Progenitor cell of endocrine pancreas (in vitro differentiated cells): ENCODE measurements around the gene KLF17. TPM values are rescaled to one million over a fixed set of nuclear protein-coding genes. Genes with fewer than 3 reads are reported as not detected.
A peak's percentile ranks its signal among the peaks of the same experiment; 100 is the strongest.

Source experiments
- DNase-seq: peaks from one replicate; pipeline ENCODE4 v3.0.0; 2021; ENCODE audit warnings: low spot score; ENCODE audit not compliant: unreplicated experiment
- H3K27ac Mint-ChIP-seq: 2 replicates; pipeline ENCODE4 v1.8.0; 2021; ENCODE audit warnings: mild to moderate bottlenecking, moderate library complexity, mixed read lengths
- H3K27me3 Mint-ChIP-seq: 2 replicates; pipeline ENCODE4 v1.8.0; 2021; ENCODE audit warnings: mixed read lengths
- H3K36me3 Mint-ChIP-seq: 2 replicates; pipeline ENCODE4 v1.8.0; 2022; ENCODE audit warnings: mixed read lengths; ENCODE audit not compliant: insufficient read depth
- H3K4me1 Mint-ChIP-seq: 2 replicates; pipeline ENCODE4 v1.8.0; 2021; ENCODE audit warnings: low read depth, mixed read lengths
- H3K4me3 Mint-ChIP-seq: 2 replicates; pipeline ENCODE4 v1.8.0; 2021; ENCODE audit warnings: low read depth, mild to moderate bottlenecking, moderate library complexity, mixed read lengths
- H3K9me3 Mint-ChIP-seq: 2 replicates; pipeline ENCODE4 v1.8.0; 2021; ENCODE audit warnings: low read depth, mixed read lengths
- total RNA-seq: library from RNA; stranded (reverse); gene quantifications from 2 replicates; pipeline ENCODE4 v1.2.1, GENCODE V29; 2021
- TF ChIP-seq, protein P1 (sequence below): fragments of 200-600 bp; sonication (generic); IDR thresholded peaks from one replicate; pipeline ENCODE4 v1.5.0; 2021; ENCODE audit warnings: antibody characterized with exemption, mild to moderate bottlenecking; ENCODE audit not compliant: unreplicated experiment

Gene KLF17
- total RNA-seq, 1 donor from 2014 or later, result not detected

DNA sequence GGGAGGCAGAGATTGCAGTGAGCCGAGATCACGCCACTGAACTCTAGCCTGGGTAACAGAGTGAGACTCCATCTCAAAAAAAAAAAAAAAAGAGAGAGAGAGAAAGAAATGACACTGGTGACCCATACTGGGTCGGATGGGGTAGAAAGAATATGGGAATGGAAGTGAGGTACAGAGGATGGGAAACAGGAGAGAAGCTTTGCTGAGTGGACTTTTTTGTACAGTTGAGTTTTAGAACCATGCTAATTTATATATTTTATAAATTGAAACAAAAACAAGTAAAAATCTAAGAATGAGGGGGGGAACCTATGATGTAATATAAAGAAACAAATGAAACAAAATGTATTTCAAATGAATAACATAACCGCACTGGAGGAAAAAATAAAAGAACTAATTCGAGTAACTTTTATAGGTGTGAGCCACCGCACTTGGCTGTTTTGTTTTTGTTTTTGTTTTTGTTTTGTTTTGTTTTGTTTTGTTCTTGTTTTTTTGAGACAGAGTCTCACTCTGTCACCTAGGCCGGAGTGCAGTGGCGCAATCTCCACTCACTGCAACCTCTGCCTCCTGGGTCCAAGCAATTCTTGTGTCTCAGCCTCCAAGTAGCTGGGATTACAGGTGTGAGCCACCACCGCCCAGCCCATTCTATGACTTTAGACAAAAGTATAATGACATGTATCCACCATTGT lies 18.3 kb upstream of the KLF17 start:
- Mint-ChIP-seq H3K36me3 (peaks cover 3% of the 10 kb centered on the region), H3K27me3 (peaks cover 14% of the 10 kb centered on the region), H3K4me3 (no peak overlapping the region), H3K9me3 (peaks cover 16% of the 10 kb centered on the region), H3K27ac (no peak overlapping the region), H3K4me1 (no peaks in the 10 kb centered on the region)
- TF ChIP-seq, protein P1, sequence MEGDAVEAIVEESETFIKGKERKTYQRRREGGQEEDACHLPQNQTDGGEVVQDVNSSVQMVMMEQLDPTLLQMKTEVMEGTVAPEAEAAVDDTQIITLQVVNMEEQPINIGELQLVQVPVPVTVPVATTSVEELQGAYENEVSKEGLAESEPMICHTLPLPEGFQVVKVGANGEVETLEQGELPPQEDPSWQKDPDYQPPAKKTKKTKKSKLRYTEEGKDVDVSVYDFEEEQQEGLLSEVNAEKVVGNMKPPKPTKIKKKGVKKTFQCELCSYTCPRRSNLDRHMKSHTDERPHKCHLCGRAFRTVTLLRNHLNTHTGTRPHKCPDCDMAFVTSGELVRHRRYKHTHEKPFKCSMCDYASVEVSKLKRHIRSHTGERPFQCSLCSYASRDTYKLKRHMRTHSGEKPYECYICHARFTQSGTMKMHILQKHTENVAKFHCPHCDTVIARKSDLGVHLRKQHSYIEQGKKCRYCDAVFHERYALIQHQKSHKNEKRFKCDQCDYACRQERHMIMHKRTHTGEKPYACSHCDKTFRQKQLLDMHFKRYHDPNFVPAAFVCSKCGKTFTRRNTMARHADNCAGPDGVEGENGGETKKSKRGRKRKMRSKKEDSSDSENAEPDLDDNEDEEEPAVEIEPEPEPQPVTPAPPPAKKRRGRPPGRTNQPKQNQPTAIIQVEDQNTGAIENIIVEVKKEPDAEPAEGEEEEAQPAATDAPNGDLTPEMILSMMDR, result no peak
- DNase-seq, result no peak

DNA sequence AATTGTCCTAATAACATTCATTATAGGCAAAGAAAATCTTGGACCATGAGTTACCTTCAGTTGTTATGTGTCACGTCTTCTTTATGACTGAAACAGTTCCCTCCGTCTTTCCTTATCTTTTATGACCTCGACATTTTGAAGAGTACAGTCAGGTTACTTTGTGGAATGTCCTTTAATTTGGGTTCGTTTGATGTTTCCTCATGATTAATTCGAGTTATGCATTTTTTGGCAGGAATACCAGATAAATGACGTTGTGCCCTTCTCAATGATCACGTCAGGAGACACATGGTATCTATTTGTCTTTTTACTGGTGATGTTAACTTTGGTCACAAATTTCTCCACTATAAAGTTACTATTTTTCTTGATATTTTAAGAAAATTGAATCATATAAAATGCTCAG lies 17.3 kb upstream of the KLF17 start:
- Mint-ChIP-seq H3K27ac (no peak overlapping the region), H3K4me1 (no peaks in the 10 kb centered on the region), H3K9me3 (peaks cover 13% of the 10 kb centered on the region), H3K36me3 (peaks cover 3% of the 10 kb centered on the region), H3K27me3 (peaks cover 20% of the 10 kb centered on the region), H3K4me3 (no peak overlapping the region)
- no peak for DNase-seq
- TF ChIP-seq, protein P1, result no peak

DNA sequence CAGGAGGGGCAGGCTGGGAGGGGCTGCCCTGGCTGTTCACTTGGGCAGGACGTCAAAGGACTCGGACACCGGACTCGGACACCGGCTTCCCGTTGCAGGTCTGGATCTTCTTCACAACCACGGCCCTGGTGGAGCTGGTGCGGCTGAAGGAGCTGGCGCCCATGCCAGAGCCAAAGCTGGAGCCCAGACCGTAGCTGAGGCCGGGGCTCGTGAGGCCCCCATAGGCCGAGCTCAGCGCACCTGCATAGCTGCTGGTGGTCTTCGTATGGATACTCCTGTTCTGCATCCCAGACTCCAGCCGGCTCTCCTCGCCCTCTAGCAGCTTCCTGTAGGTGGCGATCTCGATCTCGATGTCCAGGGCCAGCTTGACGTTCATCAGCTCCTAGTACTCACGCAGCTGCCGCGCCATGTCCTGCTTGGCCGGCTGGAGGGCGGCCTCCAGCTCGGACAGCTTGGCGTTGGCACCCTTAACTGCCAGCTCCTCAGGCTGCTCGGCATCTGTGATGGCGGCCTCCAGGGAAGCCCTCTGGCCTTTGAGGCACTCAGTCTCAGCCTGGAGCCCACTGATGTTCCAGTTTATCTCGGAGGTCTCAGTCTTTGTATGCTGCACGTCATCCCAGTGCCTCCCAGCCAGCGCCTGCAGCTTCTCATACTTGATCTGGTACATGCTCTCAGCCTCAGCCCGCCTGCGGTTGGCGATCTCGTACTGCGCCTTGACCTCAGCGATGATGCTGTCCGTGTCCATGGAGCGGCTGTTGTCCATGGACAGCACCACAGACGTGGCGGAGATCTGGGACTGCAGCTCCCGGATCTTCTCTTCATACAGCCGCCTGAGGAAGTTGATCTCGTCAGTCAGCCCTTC lies 15.1 kb upstream of the KLF17 start:
- Mint-ChIP-seq H3K27ac (no peak overlapping the region), H3K9me3 (no peaks in the 10 kb centered on the region), H3K27me3 (peaks cover 32% of the 10 kb centered on the region), H3K4me1 (no peaks in the 10 kb centered on the region), H3K4me3 (no peak overlapping the region), H3K36me3 (no peaks in the 10 kb centered on the region)
- TF ChIP-seq, protein P1, result peak; percentile 50
- DNase-seq, result peak; percentile 24

DNA sequence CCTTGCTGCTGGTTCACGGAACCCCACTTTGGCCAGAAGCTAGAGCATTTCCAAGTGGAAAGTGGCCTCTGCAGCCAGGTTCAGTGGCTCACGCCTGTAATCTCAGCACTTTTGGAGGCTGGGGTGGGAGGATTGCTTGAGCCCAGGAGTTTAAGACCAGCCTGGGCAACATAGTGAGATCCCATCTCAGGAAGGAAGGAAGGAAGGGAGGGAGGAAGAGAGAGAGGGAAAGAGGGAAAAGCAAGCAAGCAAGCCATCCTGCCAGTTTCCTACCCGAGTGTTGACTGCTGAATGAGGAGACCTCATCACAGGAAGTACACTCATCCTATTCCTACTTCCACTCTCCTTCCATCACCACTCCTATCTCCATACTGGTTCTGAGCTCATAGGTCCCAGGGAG lies 12.8 kb upstream of the KLF17 start:
- TF ChIP-seq, protein P1, result no peak
- H3K36me3 Mint-ChIP-seq, result no peaks in the 10 kb centered on the region
- no peaks in the 10 kb centered on the region for H3K9me3 Mint-ChIP-seq
- H3K27me3 Mint-ChIP-seq, result peaks cover 32% of the 10 kb centered on the region
- DNase-seq, result no peak
- H3K4me1 Mint-ChIP-seq, result no peaks in the 10 kb centered on the region
- H3K4me3 Mint-ChIP-seq, result no peak overlapping the region
- no peak overlapping the region for H3K27ac Mint-ChIP-seq

DNA sequence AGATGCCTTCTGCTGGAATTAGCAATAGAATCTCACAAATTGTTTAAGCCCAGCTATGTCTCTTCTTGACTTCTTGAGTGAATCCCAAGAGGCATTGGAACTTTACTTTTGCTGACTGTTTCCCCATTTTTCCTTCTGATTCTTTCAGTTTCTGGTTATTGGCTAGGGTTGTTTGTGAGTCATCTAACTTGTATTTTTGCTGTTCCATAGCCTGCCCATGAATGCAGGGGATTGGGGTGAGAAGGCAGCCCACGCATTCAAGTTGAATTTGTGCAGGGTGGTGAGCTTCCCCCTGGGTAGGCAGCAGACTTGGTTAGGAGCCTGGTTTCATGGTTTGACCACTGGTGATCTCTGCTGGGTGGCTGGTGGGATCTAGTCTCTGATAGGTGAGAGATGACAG lies 10.4 kb upstream of the KLF17 start:
- Mint-ChIP-seq H3K27me3 (peaks cover 32% of the 10 kb centered on the region), H3K36me3 (no peaks in the 10 kb centered on the region), H3K27ac (no peak overlapping the region), H3K4me1 (no peaks in the 10 kb centered on the region), H3K4me3 (no peak overlapping the region), H3K9me3 (no peaks in the 10 kb centered on the region)
- TF ChIP-seq, protein P1, result no peak
- DNase-seq, result no peak
